Activated CD8-positive, alpha-beta memory T cell treated with anti-CD3 and anti-CD28 coated beads, Interleukin-2, amount 50 U/mL, for 24 hours (primary cell): Measurements from ENCODE around the gene ICAM5.
A peak's percentile ranks its signal among the peaks of the same experiment; 100 is the strongest.
"Not testable (repeated sequence)": the region's sequence is repeated elsewhere in the genome, so short reads cannot be mapped to it uniquely, and the experiment has no call there.

Experiments used
- DNase-seq: peaks from one replicate; pipeline ENCODE4 v3.0.0-alpha.2; 2020; ENCODE audit errors: extremely low read depth

ICAM5 gene

GRCh38 chr19:10318807-10319682 is 29.3 kb downstream of the ICAM5 start:
- DNase-seq, result no peak

GRCh38 chr19:10320602-10321416 is 31.1 kb downstream of the ICAM5 start:
- DNase-seq, result no peak

- DNase-seq, result no peak
Measured at GRCh38 chr19:10321417-10321797, 31.7 kb downstream of the ICAM5 start.

- DNase-seq, result no peak
Measured at GRCh38 chr19:10321874-10322835, 32.4 kb downstream of the ICAM5 start.

GRCh38 chr19:10325732-10326131 is 36.0 kb downstream of the ICAM5 start:
- no peak for DNase-seq

- DNase-seq, result no peak
Measured at GRCh38 chr19:10327793-10328192, 38.0 kb downstream of the ICAM5 start.

- DNase-seq, result no peak
Measured at GRCh38 chr19:10328558-10329429, 39.0 kb downstream of the ICAM5 start.

- no peak for DNase-seq
Measured at GRCh38 chr19:10329555-10329954, 39.8 kb downstream of the ICAM5 start.

GRCh38 chr19:10332158-10332964 is 42.6 kb downstream of the ICAM5 start:
- no peak for DNase-seq

GRCh38 chr19:10332965-10333757 is 43.4 kb downstream of the ICAM5 start, which contains the start of gene RAVER1:
Gene RAVER1, minus strand, starts transcription at chr19:10333529. Its CDS starts 22 bp downstream, at chr19:10333507.
- DNase-seq, result peak; percentile 94

GRCh38 chr19:10333758-10334587 is 44.2 kb downstream of the ICAM5 start:
- no peak for DNase-seq

GRCh38 chr19:10334588-10335351 is 45.0 kb downstream of the ICAM5 start:
- DNase-seq, result no peak

- no peak for DNase-seq
Measured at GRCh38 chr19:10335352-10335985, 45.7 kb downstream of the ICAM5 start.

- DNase-seq, result not testable (repeated sequence)
Measured at GRCh38 chr19:10336725-10337124, 47.0 kb downstream of the ICAM5 start.

- no peak for DNase-seq
Measured at GRCh38 chr19:10338940-10339339, 49.2 kb downstream of the ICAM5 start.

GRCh38 chr19:10339380-10339960 is 49.7 kb downstream of the ICAM5 start, which contains the start of gene ICAM3:
Gene ICAM3, minus strand, starts transcription at chr19:10339624. Its CDS starts 10 bp downstream, at chr19:10339614.
- DNase-seq, result peak; percentile 40
